Lung (tissue), 12 donors: ENCODE measurements around the gene ZMIZ2. TPM values are rescaled to one million over a fixed set of nuclear protein-coding genes. Genes with fewer than 3 reads are reported as not detected.
"Not testable (repeated sequence)": the region's sequence is repeated elsewhere in the genome, so short reads cannot be mapped to it uniquely, and the experiment has no call there.

Source experiments
- ATAC-seq: fragments of 200-7000 bp; cut with Tn5 transposase; one replicate; pipeline ENCODE4 v1.9.1; 2020; ENCODE audit warnings: moderate number of reproducible peaks; ENCODE audit not compliant: insufficient read depth, low FRiP score
- DNase-seq, 3 donors: peaks; one replicate each; pipeline ENCODE4 v3.0.0-alpha.2; 2013 to 2017
- H3K27ac ChIP-seq, 2 donors: one replicate each; pipeline ENCODE4 v1.5.1; 2013; ENCODE audit warnings: mild to moderate bottlenecking in 2 of 2, moderate library complexity in 2 of 2, control low read depth in 1 of 2, inconsistent platforms in 1 of 2, low read depth in 1 of 2, low read length in 1 of 2
- H3K27me3 ChIP-seq, 3 donors: one replicate each; pipeline ENCODE4 v1.5.1; 2013; ENCODE audit warnings: low read length in 2 of 3; ENCODE audit not compliant: control insufficient read depth in 3 of 3, insufficient read depth in 3 of 3
- H3K36me3 ChIP-seq, 4 donors: one replicate each; pipeline ENCODE4 v1.5.1; 2013; ENCODE audit warnings: low read length in 4 of 4, mild to moderate bottlenecking in 1 of 4, moderate library complexity in 1 of 4; ENCODE audit not compliant: control insufficient read depth in 4 of 4, insufficient read depth in 4 of 4
- H3K4me1 ChIP-seq, 5 donors: one replicate each; pipeline ENCODE4 v1.5.1; 2013; ENCODE audit warnings: low read length in 5 of 5, mild to moderate bottlenecking in 2 of 5, moderate library complexity in 1 of 5; ENCODE audit not compliant: control insufficient read depth in 5 of 5, insufficient read depth in 5 of 5
- H3K4me3 ChIP-seq: one replicate; pipeline ENCODE4 v1.5.1; 2013; ENCODE audit warnings: mild to moderate bottlenecking, control low read depth, moderate library complexity
- H3K9ac ChIP-seq, 2 donors: one replicate each; pipeline ENCODE4 v1.5.1; 2013; ENCODE audit warnings: low read length in 2 of 2, control low read depth in 1 of 2; ENCODE audit not compliant: insufficient read depth in 1 of 2
- H3K9me3 ChIP-seq, 4 donors: one replicate each; pipeline ENCODE4 v1.5.1; 2013; ENCODE audit warnings: low read length in 3 of 4, mild to moderate bottlenecking in 1 of 4, moderate library complexity in 1 of 4; ENCODE audit not compliant: control insufficient read depth in 4 of 4, insufficient read depth in 3 of 4
- WGBS, 2 donors: extraction: QIAGEN DNeasy Blood & Tissue Kit; methylation state at CpG; one replicate each; pipeline ENCODE4 v1.1.7; 2013; 5-methylcytosine and 5-hydroxymethylcytosine counted together
- polyA plus RNA-seq, 2 donors: library from polyadenylated mRNA; stranded (reverse); fragments of 200-250 nt; gene quantifications; one replicate each; pipeline ENCODE4 v1.2.1, GENCODE V29; 2013
- total RNA-seq, 2 donors: library from RNA; depleted of rRNA in 1 of 2; stranded (reverse); fragments of >200 nt in 1 of 2; gene quantifications; one replicate each; pipeline ENCODE4 v1.2.1, GENCODE V29; 2014 to 2021
- TF ChIP-seq, protein P1 (sequence below): IDR thresholded peaks from 2 replicates; pipeline ENCODE4 v1.5.1; 2012; ENCODE audit warnings: mild to moderate bottlenecking; ENCODE audit errors: control extremely low read depth, extremely low read depth
- donor health status: control.
- donor health status: control.
- donor health status: Bipolar disorder and iron deficiency.
- donor health status: healthy.
- donor health status: DM: yes; HTN: yes; CAD: no.

ZMIZ2 gene
- total and polyA plus RNA-seq, 4 donors, result 26.2 to 103 (median 53.7) TPM

DNA sequence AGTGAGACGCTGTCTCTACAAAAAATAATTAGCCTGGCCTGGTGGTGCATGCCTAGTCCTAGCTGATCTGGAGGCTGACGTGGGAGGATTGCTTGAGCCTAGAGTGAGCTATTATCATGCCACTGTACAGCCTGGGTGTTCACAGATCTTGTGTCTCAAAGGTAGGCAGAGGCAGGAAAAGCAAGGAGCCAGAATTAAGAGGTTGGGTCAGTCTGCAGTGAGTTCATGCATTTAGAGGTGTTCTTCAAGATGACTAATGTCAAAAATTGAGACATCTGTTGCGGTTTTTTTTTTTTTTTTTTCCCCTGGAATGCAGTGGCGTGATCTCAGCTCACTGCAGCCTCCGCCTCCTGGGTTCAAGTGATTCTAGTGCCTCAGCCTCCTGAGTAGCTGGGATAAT, 53.2 kb downstream of the ZMIZ2 start:
- peak overlapping the region in 1 of 2 donors; percentile 47 for H3K27ac ChIP-seq

DNA sequence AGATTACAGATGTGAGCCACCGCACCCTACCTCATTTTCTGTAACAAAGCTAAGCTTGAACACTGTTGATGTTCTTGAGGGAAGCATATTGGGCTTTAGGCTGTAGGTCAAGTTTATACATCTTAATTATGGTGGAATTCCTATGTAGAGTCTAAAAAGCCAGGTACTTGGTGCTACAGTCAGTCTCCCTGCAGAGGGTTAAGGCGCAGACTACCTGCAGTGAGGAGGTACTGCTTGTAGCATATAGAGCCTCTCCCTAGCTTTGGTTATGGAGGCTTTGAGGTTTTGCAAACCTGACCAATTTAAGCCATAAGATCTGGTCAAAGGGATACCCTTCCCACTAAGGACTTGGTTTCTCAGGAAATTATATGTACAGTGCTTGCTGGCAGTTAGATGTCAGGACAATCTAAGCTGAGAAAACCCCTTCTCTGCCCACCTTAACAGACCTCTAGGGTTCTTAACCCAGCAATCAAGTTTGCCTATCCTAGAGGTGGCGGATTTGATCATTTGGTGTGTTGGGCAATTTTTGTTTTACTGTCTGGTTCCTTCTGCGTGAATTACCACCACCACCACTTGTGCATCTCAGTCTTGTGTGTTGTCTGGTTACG, 53.9 kb downstream of the ZMIZ2 start:
- no peak overlapping the region for H3K27ac ChIP-seq
- H3K4me1 ChIP-seq, result peaks cover 3 to 13% (median 9%) of the 10 kb centered on the region in 5 donors
- H3K9ac ChIP-seq, result no peak overlapping the region
- peaks cover 28 to 41% (median 38%) of the 10 kb centered on the region in 4 donors for H3K36me3 ChIP-seq
- no peaks in the 10 kb centered on the region for H3K27me3 ChIP-seq
- DNase-seq (no peak), ATAC-seq (no peak)
- H3K4me3 ChIP-seq, result no peak overlapping the region
- 93% methylated on average over 5 of the region's 5 CpGs for WGBS, 2 donors
- no peaks in the 10 kb centered on the region for H3K9me3 ChIP-seq
- TF ChIP-seq, protein P1, sequence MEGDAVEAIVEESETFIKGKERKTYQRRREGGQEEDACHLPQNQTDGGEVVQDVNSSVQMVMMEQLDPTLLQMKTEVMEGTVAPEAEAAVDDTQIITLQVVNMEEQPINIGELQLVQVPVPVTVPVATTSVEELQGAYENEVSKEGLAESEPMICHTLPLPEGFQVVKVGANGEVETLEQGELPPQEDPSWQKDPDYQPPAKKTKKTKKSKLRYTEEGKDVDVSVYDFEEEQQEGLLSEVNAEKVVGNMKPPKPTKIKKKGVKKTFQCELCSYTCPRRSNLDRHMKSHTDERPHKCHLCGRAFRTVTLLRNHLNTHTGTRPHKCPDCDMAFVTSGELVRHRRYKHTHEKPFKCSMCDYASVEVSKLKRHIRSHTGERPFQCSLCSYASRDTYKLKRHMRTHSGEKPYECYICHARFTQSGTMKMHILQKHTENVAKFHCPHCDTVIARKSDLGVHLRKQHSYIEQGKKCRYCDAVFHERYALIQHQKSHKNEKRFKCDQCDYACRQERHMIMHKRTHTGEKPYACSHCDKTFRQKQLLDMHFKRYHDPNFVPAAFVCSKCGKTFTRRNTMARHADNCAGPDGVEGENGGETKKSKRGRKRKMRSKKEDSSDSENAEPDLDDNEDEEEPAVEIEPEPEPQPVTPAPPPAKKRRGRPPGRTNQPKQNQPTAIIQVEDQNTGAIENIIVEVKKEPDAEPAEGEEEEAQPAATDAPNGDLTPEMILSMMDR, result no peak

More for the DNA sequence above, 53.2 kb downstream of the ZMIZ2 start:
- DNase-seq (no peak), ATAC-seq (no peak)
- TF ChIP-seq, protein P1, result no peak
- 85 to 88% methylated on average over 5 of the region's 5 CpGs for WGBS, 2 donors
- no peaks in the 10 kb centered on the region for H3K27me3 ChIP-seq
- H3K9ac ChIP-seq, result no peak overlapping the region
- H3K9me3 ChIP-seq, result no peaks in the 10 kb centered on the region
- peaks cover 28 to 45% (median 38%) of the 10 kb centered on the region in 4 donors for H3K36me3 ChIP-seq
- no peak overlapping the region for H3K4me3 ChIP-seq
- peaks cover 3 to 13% (median 9%) of the 10 kb centered on the region in 5 donors for H3K4me1 ChIP-seq

DNA sequence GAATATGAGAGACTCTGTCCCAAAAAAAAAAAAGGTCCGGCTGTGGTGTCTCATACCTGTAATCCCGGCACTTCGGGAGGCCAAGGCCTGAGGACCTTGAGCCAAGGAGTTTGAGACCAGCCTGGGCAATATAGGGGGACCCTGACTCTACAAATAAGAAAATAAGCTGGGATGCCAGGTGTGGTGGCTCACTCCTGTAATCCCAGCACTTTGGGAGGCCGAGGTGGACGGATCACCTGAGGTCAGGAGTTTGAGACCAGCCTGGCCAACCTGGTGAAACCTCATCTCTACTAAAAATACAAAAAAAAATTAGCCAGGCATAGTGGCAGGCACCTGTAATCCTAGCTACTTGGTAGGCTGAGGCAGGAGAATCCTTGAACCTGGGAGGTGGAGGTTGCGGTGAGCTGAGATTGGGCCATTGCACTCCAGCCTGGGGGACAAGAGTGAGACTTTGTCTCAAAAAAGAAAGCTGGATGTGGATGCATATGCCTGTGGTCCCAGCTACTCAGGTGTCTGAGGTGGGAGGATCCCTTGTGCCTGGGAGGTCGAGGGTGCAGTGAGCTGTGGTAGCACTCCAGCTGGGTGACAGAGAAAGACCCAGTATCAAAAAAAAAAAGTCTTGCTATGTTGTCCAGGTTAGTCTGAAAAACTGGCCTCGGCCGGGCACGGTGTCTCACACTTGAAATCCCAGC, 55.3 kb downstream of the ZMIZ2 start:
- H3K4me1 ChIP-seq, H3K9me3 ChIP-seq, H3K9ac ChIP-seq, H3K27ac ChIP-seq, H3K4me3 ChIP-seq, H3K27me3 ChIP-seq, ATAC-seq, DNase-seq: not testable (repeated sequence)
- 93 to 96% methylated on average over 10 of the region's 10 CpGs for WGBS, 2 donors
- H3K36me3 ChIP-seq, result peaks cover 26 to 41% (median 32%) of the 10 kb centered on the region in 4 donors

DNA sequence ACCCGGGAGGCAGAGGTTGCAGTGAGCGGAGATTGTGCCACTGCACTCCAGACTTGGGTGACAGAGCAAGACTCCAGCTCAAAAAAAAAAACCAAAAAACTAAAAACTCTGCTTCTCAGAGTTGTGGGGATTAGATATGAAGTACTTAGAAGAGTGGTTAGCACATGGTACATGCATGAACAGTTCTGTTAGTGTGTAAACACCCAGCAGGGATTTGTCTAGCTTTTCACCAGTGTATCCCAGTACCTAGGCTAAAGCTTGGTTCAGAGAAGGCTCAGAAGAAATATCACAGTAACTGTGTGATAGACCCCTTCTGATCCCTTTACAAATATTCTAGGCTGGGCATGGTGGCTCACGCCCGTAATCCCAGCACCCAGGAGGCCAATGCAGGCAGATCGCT, 57.3 kb downstream of the ZMIZ2 start:
- TF ChIP-seq, protein P1, result no peak
- 94% methylated on average over 5 of the region's 5 CpGs for WGBS, 2 donors
- Histone ChIP-seq H3K4me1 (peaks cover 0 to 2% (median 0%) of the 10 kb centered on the region in 5 donors), H3K27me3 (no peaks in the 10 kb centered on the region), H3K4me3 (no peak overlapping the region), H3K9me3 (no peaks in the 10 kb centered on the region), H3K9ac (no peak overlapping the region), H3K27ac (no peak overlapping the region), H3K36me3 (peaks cover 16 to 29% (median 20%) of the 10 kb centered on the region in 4 donors)
- DNase-seq (no peak), ATAC-seq (no peak)
